T-helper 1 cell treated with Interleukin-12 subunit alpha and Interleukin-12 subunit beta and Interleukin-4 antibody, amounts not matched to agents 30 ng/mL and 1 ng/mL, for 36 hours (primary cell): ENCODE measurements around the gene NTM. TPM values are rescaled to one million over a fixed set of nuclear protein-coding genes. Genes with fewer than 3 reads are reported as not detected.

ENCODE experiments used
- intact Hi-C: fragments of 100-400 bp; cut with micrococcal nuclease; formaldehyde crosslinking; loops from one replicate; pipeline ENCODE4 v1.15.1; 2024
- total RNA-seq: library from RNA; stranded (reverse); gene quantifications from 2 replicates; pipeline ENCODE4 v1.2.3, GENCODE V29; 2022

Gene NTM
- total RNA-seq, 1 donor from 2014 or later: not detected

GRCh38 chr11:131684111-131685060, 314.0 kb downstream of the NTM start:
- intact Hi-C loops: no loop called here

DNA sequence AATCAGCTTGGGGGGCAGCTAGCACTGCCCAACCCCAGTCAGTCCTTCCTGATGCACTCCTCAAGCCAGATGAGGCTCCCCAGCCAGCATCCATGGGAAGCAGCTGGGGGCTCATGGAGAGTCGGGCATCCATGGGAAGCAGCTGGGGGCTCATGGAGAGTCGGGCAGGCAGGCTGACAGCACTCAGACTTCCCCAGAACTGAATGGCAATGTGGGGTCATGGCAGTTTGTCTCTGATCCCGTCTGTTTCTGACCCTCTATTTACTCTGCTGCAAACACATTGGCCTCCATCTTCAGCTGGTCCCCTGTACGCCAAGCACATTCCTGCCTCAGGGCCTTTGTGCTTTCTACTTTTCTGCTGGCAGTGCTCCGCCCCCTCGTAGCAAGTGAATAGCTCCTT, 314.8 kb downstream of the NTM start:
- intact Hi-C loops: no loop called here

DNA sequence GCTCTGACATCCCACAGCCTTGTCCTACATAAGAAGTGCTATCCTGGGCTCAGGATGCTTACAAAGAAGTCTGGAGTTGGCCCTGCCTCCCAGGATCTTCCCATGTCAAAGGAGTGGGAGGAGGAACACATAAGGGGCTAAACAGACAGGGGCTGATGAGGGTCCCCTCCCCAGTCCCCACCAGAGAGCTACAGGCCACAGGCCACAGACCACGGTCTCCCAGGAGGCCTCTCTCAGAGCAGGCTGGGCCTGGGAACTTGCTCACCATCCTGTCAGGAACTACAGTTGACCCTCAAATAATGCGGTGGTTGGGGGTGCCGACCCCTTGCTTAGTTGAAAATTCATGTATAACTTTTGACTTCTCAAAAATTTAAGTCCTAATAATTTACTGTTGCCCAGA, 315.5 kb downstream of the NTM start:
- intact Hi-C loops: no loop called here

- intact Hi-C loops: no loop called here
These were observed 316.4 kb downstream of the NTM start for GRCh38 chr11:131686836-131687235.

GRCh38 chr11:131687291-131688047, 317.1 kb downstream of the NTM start:
- intact Hi-C loops: no loop called here

GRCh38 chr11:131688048-131688693, 317.8 kb downstream of the NTM start:
- intact Hi-C loops: no loop called here

DNA sequence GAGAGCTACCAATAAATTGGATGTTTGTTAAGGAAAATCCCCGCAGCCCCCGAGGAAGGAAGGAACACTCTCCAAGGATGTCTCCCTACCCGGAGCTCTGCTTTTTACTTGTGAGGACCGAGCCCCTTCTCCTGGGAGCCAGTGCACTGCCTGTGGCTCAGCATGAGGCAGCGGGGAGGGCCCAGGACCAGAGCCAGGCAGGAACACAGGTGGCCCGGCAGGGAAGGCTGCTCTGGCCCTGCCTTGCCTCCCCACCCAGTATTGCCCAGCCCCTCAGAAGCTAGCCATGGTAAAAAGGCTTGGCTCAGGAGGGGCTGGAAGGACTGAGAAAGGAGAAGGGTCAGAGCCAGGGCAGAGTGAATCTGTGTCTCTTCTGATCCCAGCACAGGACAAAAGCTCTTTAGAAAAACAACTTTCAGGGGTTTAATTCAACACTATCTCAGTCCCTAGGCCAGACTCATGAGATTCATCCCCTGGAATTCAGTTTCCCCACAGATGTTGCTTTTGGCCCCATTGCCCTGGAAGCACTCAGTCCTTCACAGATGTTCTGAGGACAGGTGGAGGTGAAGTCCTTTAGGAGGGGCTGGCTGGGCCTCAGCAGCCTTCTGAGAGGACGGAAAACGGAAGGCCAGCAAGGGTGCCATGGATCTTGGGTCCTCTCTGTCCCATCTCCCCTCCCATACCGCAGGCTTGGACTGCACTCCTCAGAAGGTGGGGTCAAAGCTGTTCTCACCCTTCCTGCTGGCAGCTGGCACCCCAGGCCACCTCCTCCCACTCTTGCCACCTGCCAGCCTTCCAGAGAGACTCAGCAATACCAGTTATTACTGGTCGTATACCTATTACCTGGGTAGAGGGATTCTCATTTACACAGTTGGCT, 318.9 kb downstream of the NTM start:
- intact Hi-C loops: no loop called here

- intact Hi-C loops: no loop called here
These were observed 319.9 kb downstream of the NTM start for GRCh38 chr11:131690362-131690761.

DNA sequence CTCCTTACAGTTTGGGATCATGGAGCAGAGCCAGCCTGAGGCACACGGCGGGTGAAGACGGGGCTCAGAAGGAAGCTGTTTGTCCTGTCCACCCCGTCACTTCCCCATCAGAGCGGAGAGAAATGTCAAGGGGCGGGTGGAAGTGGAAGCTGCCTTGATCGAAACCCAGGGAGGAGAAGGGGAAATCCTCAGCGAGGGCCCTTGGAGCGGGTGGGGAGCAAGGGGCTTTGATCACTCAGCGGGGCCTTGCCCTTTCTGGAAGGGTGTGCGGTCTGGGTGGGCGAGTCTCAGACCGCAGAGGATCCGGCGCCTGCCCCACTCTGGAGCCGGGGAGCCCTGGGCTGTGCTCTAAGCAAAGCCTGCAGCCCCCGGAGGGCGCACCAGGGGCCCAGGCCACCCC, 320.4 kb downstream of the NTM start:
- intact Hi-C loops: no loop called here

GRCh38 chr11:131691181-131692041, 321.0 kb downstream of the NTM start:
- intact Hi-C loops: no loop called here

DNA sequence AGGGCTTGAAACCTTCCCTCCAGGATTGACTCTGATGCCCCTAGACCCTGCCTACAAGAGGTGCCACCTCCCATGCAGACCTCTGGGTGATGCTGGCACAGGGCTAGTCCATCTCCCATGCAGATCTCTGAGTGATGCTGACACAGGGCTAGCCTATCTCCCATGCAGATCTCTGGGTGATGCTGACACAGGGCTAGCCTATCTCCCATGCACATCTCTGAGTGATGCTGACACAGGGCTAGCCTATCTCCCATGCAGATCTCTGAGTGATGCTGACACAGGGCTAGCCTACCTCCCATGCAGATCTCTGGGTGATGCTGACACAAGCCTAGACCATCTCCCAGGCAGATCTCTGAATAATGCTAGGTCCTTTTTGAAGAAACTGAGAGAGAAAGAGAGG, 321.7 kb downstream of the NTM start:
- intact Hi-C loops: no loop called here

- intact Hi-C loops: no loop called here
These were observed 322.5 kb downstream of the NTM start for GRCh38 chr11:131692961-131693360.

DNA sequence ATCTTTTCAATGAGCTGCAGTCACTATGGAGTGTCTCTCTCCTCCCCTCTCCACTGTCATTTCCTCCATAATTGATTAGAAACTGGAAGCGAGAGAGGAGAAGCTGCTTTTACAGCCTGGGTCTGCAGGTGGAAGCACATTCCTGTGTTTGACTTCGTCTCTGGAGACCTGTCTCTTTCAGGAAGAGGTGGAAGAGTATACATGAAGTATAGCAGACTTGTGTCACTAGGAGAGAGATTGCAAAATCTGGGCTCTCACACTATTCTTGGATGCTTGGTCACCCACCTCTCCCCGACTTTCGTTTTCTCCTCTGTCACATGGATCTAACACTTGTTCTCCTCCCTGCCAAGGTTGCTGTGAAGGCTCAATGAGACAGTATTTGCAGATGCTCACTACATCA, 323.3 kb downstream of the NTM start:
- intact Hi-C loops: loop anchor here (2.0 kb wide), 1 partner anchor 335 kb away; no protein-coding TSS in a partner anchor

DNA sequence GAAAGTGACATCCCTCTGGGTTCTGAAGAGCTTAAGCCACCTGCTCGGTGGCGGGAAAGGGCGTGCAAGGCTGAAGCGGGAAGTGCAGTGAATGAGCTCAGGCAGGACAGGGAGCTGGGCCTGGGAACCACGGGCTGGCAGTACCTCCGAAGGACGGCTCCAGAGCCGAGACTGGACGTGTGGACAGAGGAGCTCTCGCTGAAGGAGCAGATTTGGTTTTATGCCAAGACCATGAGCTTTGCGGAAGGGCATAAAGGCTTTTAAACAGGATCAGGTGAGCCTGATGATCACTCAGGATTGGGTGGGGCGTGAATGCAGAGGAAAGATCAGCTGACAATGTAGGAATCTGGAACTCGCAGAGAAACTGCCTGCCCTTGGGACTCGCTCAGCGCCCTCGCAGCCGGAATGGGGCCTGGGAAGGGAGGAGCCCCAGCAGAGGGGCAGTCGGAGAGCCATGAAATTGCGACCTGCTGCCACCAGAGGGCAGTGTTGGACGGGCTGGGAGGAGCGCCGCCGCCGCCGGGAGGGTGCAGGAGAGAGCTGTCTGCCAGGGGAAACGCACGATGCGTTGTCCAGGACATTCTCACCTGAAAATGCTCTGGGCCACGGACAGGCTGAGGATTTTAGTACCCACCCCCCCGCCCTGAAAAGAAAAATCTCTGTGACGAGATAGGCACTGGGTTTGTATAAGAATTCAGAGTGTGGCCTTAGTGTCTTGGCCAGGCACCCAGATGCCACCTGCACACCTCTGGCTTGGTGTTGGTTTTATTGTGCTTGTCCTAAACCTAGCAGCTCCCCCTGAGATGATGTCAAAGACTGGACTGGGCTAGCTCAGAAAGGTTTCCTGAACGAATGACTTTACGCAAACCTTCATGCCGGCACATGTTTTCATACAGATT, 324.4 kb downstream of the NTM start:
- intact Hi-C loops: loop anchor here (2.0 kb wide), 1 partner anchor 334 kb away; no protein-coding TSS in a partner anchor

GRCh38 chr11:131695889-131696429, 325.5 kb downstream of the NTM start:
- intact Hi-C loops: loop anchor here (2.0 kb wide), 1 partner anchor 333 kb away; no protein-coding TSS in a partner anchor

- intact Hi-C loops: no loop called here
These were observed 326.3 kb downstream of the NTM start for GRCh38 chr11:131696690-131697089.

DNA sequence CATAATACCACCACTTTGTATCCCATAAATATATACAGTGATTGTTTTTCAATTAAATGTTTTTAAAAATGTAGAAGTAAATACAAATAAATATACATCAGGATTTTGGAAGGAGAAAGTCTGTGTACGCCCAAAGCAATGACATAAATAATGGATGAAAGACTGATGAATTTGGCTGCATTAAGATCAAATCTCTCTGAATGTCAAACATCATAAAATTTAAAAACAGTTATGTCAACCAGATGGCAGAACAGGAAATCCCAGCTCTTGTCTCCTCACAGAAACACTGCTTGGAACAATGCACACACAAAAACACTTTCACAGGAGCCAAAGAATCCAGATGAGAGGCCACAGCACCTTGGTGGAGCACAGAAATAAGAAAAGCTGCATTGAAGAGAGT, 332.9 kb downstream of the NTM start:
- intact Hi-C loops: no loop called here

GRCh38 chr11:131704682-131705081, 334.3 kb downstream of the NTM start:
- intact Hi-C loops: no loop called here
